Medulla oblongata (tissue), 1 donor: ENCODE measurements around the gene ROR1.

Experiments used
- DNase-seq: peaks from one replicate; pipeline ENCODE4 v3.0.0-alpha.2; 2015; ENCODE audit errors: extremely low spot score

The ROR1 gene

DNA sequence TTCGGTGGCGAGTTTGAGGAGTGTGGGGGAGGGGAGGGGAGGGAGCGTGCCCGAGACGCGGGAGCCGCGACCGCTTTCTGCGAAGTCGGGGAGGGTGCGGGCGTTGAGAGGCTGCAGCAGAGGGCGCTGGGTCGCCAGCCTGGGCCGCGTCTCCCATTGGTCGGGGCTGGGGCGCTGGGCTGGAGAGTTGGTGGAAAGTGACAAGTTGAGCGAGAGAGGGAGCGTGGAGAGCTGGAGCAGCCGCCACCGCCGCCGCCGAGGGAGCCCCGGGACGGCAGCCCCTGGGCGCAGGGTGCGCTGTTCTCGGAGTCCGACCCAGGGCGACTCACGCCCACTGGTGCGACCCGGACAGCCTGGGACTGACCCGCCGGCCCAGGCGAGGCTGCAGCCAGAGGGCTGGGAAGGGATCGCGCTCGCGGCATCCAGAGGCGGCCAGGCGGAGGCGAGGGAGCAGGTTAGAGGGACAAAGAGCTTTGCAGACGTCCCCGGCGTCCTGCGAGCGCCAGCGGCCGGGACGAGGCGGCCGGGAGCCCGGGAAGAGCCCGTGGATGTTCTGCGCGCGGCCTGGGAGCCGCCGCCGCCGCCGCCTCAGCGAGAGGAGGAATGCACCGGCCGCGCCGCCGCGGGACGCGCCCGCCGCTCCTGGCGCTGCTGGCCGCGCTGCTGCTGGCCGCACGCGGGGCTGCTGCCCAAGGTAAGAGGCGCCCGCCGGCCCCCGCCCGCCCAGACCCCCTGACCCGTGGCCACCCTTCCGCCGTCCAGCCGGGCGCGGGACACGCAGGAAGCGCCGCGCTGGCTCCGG lies at the start of gene ROR1:
Gene ROR1, plus strand, starts transcription at position 203 of the 802 bp plus-strand sequence.
- peak; percentile 85 for DNase-seq

GRCh38 chr1:63724375-63724899 lies 49.4 kb upstream of the ROR1 start:
- DNase-seq, result no peak

DNA sequence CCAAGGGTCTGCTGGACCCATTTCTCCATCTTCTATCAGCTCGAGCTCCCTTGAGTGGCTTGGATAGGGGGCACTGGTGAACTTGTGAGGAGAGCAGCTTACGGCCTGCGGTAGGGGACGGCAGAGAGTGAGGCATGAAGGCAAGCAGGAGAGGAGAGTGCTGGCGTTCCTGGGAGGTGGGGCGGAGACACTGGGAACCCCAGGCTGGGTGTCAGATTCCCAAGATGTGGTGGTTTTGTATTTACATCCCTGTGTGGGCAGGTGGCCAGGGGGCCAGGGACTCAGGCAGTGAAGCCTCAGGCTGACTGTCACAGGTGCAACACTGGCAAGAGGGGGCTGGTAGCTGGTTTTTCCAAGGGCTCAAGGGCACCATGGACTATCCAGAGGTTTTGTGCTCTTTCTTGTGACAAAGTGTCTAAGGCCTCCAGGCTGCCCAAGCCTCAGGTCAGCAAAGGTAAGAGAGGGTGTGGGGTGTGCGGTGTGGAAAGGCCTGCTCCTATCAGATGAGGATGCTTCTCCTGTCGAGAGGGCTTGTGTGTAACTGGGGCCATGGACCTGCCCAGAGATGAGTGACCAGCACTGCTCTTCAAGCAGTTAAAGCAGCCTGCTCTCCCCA lies 45.1 kb upstream of the ROR1 start:
- DNase-seq, result no peak

DNA sequence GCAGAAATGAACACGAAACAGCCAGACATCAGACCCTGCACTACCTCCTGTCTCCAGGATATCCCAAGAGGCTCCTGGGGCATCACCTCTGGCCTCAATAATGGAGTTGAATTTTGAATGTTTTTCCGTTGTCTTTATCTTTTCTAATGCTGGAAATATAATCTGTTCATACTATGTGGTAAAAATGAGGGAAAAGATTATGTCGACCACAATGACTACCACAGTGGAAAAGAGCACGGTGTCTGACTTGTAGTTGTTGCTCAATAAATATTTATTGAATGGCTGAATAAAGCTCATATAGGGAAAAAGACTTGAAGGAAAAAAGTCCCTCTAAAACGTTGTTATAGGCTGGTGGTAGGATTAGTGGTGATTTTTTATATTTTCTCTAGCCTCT lies 44.6 kb upstream of the ROR1 start:
- no peak for DNase-seq

- no peak for DNase-seq
Measured at GRCh38 chr1:63730211-63730610, 43.6 kb upstream of the ROR1 start.

DNA sequence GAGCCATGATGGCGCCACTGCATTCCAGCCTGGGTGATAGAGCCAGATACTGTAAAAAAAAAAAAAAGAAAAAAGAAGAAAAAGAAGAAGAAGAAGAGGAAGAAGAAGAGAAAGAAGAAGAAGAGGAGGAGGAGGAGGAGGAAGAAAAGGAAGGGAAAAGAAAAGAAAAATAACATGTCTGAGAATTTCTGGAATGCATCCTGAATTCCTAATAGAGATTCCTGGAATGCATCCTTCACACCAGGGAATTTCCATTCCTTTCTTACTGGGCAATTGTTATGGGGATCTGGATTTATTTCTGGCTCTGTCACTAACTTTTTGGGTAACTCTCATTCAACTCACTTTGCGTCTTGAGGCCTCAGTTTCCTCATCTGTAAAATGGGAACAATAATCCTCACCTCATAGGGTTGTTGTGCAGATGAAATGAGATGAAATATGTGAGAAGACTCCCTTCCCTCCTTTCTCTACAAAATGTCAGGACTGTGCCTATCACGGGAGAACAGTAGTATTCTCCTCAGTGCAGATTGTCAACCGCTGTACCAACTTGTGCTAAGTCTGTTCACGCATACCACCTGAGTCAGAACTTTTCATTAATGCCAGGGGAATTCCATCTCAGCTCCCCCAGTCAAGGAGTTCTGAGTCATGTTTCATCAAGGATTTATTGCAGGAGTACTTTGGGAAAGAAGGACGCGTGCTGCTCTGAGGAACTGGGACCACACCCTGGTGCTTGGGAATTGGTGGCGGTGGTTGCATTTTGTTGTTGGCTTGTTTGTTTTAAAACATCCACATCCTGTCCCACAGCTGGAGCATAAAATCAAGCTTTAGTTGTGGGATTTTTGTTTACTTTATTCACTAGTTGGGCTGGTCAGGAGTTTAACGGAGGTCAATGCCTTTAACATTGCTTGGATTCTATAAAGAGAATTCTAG lies 42.4 kb upstream of the ROR1 start:
- no peak for DNase-seq

GRCh38 chr1:63732666-63733065 lies 41.2 kb upstream of the ROR1 start:
- DNase-seq, result no peak

DNA sequence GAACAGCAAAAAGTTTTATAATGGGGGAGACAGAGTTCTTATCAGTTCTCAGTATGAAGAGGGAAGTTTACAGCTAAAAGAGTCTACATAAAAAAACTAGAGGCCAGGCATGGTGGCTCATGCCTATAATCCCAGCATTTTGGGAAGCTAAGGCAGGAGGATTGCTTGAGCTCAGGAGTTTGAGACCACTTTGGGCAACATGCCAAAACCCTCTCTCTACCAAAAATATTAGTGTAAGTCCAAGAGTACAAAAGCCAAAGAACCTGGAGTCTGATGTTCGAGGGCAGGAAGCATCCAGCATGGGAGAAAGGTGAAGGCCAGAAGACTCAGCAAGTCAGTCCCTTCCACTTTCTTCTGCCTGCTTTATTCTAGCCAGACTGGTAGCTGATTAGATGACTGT lies 35.0 kb upstream of the ROR1 start:
- no peak for DNase-seq

DNA sequence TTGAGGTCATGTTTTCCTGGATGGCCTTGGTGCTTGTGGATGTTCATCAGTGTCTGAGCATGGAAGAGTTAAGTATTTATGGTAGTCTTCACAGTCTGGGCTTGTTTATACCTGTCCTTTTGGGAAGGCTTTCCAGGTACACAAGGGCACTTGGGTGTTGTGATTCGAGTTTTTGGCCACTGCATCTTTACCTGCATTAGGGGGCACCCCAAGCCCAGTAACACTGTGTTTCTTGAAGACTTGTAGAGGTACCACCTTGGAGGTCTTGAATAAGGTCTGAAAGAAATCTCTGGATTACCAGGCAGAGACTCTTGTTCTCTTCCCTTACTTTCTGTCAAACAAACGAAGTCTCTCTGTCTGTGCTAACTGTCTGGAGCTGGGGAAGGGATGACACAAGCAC lies 34.4 kb upstream of the ROR1 start:
- no peak for DNase-seq

DNA sequence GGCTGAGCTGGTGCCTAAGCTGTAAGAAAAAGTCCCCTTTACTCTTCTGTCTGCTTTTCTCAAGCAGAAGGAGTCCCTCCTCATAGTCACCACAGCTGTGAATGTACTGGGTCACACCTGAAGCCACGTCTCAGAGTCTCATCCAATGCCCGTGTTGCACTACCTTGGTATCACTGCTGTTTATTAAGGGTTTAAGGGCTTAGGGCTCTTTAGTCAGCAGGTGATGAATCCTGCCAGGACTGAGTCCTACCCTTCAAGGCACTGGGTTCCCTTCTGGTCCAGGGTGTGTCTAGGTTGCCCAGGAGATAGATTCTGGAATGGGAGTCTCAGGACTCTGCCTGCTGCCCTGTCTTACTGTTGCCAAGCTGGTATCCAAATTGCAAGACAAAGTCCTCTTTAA lies 33.4 kb upstream of the ROR1 start:
- DNase-seq, result no peak

DNA sequence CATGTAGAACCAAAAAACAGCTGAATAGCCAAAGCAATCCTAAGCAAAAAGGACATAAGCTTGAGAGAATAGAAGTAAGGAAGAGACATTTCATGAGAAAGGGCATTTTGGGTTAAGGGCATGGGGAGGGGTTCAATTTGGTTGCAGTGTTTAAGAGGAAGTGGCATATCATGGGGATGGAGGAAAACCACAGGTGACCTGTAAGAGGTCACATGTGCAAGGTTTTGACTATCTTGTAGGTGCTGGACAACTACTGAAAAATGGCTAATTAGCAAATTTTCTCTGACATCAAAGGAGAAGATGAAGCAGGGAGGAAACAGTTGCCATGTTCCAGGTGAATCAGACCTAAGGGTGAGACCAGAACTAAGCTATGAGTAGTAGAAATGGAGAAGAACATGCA lies 31.3 kb upstream of the ROR1 start:
- no peak for DNase-seq

DNA sequence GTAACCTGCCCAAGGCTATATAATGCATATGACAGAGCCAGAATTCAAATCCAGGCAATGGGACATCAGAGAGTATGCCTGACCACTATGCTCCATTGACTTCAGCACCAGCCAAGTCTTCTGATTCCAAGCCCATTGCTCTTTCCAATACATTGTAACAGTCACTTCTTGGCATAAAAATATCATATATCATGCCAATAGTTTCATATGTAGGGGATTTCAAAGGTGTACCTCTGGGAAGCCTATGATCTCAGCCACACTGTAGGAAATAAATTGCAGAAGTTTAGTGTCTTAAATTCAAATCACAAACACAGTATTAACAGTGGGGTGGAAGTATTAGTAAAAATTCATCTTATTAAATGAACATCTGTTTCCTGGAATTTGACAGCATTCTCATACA lies 30.0 kb upstream of the ROR1 start:
- no peak for DNase-seq

DNA sequence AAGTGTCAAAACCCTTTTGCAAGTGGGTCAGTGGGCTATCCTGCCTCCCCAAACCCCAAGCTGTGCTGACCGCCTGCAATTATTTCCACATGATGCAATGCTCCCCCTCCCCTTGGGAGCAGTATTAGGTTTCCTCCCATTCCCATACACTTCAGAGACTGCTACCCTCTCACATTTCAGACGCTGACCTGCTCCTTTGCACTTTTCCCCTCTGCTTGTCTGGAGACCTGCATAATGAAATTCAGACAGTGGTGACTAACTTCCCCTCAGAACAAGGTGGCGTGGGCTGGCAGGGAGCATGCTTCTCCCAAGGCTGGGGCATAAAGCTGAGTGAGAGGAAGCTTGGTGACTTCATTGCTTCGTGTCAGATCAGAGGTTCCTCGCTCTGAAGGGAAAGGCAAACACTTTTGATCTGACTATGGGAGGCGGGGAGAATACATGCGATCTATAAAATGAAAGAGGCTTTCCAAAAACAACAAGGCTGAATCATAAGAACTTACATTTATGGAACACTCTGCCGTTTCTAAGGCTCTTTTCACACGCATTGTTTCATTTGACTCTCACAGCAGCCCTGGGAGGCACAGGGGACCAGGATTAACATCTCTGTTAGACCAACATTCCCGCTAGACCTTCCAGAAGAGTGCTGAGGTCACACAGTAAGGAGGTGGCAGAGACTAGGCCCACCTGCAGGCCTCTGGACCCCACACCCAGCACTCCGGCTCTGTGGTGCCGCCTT lies 27.5 kb upstream of the ROR1 start:
- no peak for DNase-seq

GRCh38 chr1:63747445-63747844 lies 26.4 kb upstream of the ROR1 start:
- no peak for DNase-seq

DNA sequence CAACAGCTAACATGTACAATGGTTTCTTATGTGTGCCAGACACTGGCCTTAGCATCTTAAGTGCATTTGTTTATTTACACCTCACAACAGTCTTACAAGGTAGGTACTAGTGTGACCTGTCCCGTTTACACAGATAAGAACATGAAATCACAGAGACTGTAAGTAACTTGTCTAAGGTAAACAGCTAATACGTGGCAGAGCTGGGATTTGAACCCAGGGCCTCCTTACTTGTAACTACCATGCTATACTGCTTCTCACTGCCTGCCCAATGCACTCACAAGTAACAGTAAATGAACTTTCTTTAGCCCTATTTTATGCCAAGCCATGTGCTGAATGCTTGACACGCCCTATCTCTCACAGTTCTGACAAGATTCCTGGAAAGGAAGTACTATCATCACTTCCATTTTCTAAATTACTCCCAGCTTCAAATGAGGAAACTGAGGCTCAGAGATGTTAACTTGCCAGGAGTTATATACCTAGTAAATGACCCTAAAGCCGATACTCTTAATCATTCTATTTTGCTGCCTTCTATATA lies 25.7 kb upstream of the ROR1 start:
- DNase-seq, result no peak

DNA sequence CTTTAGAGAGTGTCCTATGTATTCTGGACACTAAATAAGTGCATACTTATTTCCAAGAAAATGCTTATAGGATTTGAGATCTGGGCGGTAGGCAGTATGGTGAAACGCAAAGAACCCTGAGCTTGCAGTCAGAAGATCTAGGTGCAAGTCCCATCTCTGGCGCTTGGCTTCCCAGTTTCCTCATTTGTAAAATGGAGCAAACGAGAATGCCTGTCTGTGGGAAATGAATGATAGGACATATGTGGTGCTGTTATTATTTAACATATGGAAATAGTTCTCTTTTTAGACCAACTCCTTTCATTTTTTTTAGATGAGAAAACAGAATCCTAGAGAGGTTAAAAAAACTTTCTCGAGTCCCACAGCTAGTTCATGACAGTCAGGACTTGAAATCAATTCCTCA lies 25.2 kb upstream of the ROR1 start:
- DNase-seq, result no peak

GRCh38 chr1:63750721-63751120 lies 23.1 kb upstream of the ROR1 start:
- no peak for DNase-seq

- no peak for DNase-seq
Measured at GRCh38 chr1:63752176-63752575, 21.6 kb upstream of the ROR1 start.

DNA sequence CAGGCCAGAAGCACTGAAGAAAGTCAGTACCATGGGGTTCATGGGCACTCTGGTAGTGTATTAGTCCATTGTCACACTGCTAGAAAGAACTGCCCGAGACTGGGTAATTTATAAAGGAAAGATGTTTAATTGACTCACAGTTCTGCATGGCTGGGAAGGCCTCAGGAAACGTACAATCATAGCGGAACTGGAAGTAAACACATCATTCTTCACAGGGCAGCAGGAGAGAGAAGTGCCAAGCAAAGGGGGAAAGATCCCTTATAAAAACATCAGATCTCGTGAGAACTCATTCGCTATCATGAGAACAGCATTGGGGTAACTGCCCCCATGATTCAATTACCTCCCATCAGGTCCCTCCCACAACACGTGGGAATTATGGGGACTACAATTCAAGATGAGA lies 20.2 kb upstream of the ROR1 start:
- no peak for DNase-seq

- no peak for DNase-seq
Measured at GRCh38 chr1:63756839-63757238, 17.0 kb upstream of the ROR1 start.

DNA sequence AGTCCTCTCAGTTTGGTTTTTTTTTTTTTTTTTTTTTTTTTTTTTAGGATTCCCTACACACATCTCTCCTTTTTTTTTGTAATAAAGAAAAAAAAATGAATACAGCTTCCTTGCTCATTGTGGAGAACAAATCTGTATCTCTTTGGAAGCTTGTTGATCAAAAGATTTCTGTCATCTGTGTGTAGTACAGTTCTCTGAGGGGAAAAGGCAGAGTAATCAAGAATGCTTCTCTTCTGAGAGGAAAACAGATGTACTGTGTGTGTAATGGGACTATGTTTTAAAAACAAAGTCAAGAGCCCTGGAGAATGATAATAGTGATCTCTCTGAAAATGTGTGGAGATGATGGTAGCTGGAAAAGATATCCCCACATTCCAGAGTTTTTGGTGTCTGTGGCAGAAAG lies 16.5 kb upstream of the ROR1 start:
- no peak for DNase-seq
